HCT116 (cell line): ENCODE measurements around the gene BBIP1. TPM values are rescaled to one million over a fixed set of nuclear protein-coding genes. Genes with fewer than 3 reads are reported as not detected.

Source experiments
- ATAC-seq: fragments of 200-7000 bp; cut with Tn5 transposase; 2 replicates; pipeline ENCODE4 v1.9.1; 2020; ENCODE audit warnings: mild to moderate bottlenecking, moderate library complexity
- BruUV-seq: library from RNA; stranded (reverse); fragments of 400-500 nt; replicated peaks from 2 replicates; lab custom pipeline; 2021; lab: Mats Ljungman, UMichigan
- CTCF ChIA-PET: fragments of 300-600 bp; sonication (Branson Sonifier 250); formaldehyde crosslinking; loops from one replicate; lab custom pipeline; 2021; ENCODE audit warnings: antibody characterized with exemption; lab: Charles Lee
- POLR2A ChIA-PET: fragments of 300-600, 350-600 bp; sonication (Branson Sonifier 250); formaldehyde crosslinking; loops from one replicate; lab custom pipeline; 2021; ENCODE audit warnings: antibody characterized with exemption; lab: Charles Lee
- RAD21 ChIA-PET, 2 experiments: fragments of 300-600 bp; sonication (Branson Sonifier 250); formaldehyde crosslinking; loops; one replicate each; lab custom pipeline; 2023; ENCODE audit warnings: low total read pairs in 2 of 2; ENCODE audit not compliant: uncharacterized antibody in 2 of 2, unreplicated experiment in 2 of 2, low non-redundant PET in 1 of 2; lab: Charles Lee
- DNase-seq: peaks from one replicate; pipeline ENCODE4 v3.0.0-alpha.2; 2010; ENCODE audit warnings: low read depth, low spot score
- H2AFZ ChIP-seq: fragments of 200-600 bp; shearing (Covaris generic), sonication (generic); 2 replicates; pipeline ENCODE4 v1.6.1; 2017; ENCODE audit warnings: low read depth, mixed run types, mixed read lengths, antibody characterized with exemption, low read length; ENCODE audit not compliant: poor library complexity, severe bottlenecking
- H3K27ac ChIP-seq: 2 replicates; pipeline ENCODE4 v1.5.1; 2012; ENCODE audit warnings: low read depth, low read length
- H3K27me3 ChIP-seq: fragments of 200-600 bp; sonication (generic); 2 replicates; pipeline ENCODE4 v1.6.1; 2016; ENCODE audit warnings: mixed run types, low read length, mixed read lengths; ENCODE audit not compliant: insufficient read depth
- H3K36me3 ChIP-seq, 2 experiments: fragments of 200-500 bp in 1 of 2; fragments of 200-600 bp in 1 of 2; sonication (Bioruptor generic) in 1 of 2; sonication (generic) in 1 of 2; 2 replicates each; pipeline versions ENCODE4 v1.5.1 to v1.6.1; 2014 to 2016; ENCODE audit warnings: low read length in 2 of 2, inconsistent platforms in 1 of 2, mixed read lengths in 1 of 2, mixed run types in 1 of 2; ENCODE audit not compliant: insufficient read depth in 2 of 2, control insufficient read depth in 1 of 2
- H3K4me1 ChIP-seq, 2 experiments: fragments of 200-600 bp in 1 of 2; sonication (generic) in 1 of 2; 2 replicates each; pipeline versions ENCODE4 v1.5.1 to v1.6.1; 2012 to 2017; ENCODE audit warnings: low read length in 2 of 2, inconsistent platforms in 1 of 2, mild to moderate bottlenecking in 1 of 2, mixed read lengths in 1 of 2, mixed run types in 1 of 2, moderate library complexity in 1 of 2; ENCODE audit not compliant: insufficient read depth in 2 of 2, control insufficient read depth in 1 of 2
- H3K4me2 ChIP-seq: fragments of 200-600 bp; sonication (generic); 2 replicates; pipeline ENCODE4 v1.6.1; 2017; ENCODE audit warnings: mixed run types, low read length, mixed read lengths
- H3K4me3 ChIP-seq, 2 experiments: fragments of 200-600 bp in 1 of 2; sonication (generic) in 1 of 2; replicated peaks in 1 of 2; 2 replicates each; pipeline ENCODE4 v1.5.1; 2011 to 2016; ENCODE audit warnings: low read length in 2 of 2, control low read depth in 1 of 2, low read depth in 1 of 2, mild to moderate bottlenecking in 1 of 2, mixed read lengths in 1 of 2, mixed run types in 1 of 2
- H3K79me2 ChIP-seq: fragments of 200-600 bp; sonication (generic); 2 replicates; pipeline ENCODE4 v1.6.1; 2017; ENCODE audit warnings: mild to moderate bottlenecking, mixed run types, low read length, moderate library complexity, mixed read lengths; ENCODE audit not compliant: insufficient read depth
- H3K9ac ChIP-seq: fragments of 200-600 bp; sonication (generic); 2 replicates; pipeline ENCODE4 v1.6.1; 2016; ENCODE audit warnings: low read length, mixed read lengths
- H3K9me2 ChIP-seq: fragments of 200-600 bp; sonication (generic), shearing (Covaris generic); 2 replicates; pipeline ENCODE4 v1.6.1; 2017; ENCODE audit warnings: mixed run types, mild to moderate bottlenecking, moderate library complexity; ENCODE audit not compliant: insufficient read depth
- H3K9me3 ChIP-seq, 2 experiments: fragments of 200-500 bp in 1 of 2; fragments of 200-600 bp in 1 of 2; sonication (Bioruptor generic) in 1 of 2; sonication (generic) in 1 of 2; 2 replicates each; pipeline ENCODE4 v1.6.1; 2014 to 2017; ENCODE audit warnings: low read length in 2 of 2, mixed read lengths in 2 of 2, inconsistent platforms in 1 of 2, low read depth in 1 of 2, mild to moderate bottlenecking in 1 of 2, mixed run types in 1 of 2, moderate library complexity in 1 of 2; ENCODE audit not compliant: control insufficient read depth in 1 of 2, insufficient read depth in 1 of 2
- H4K20me1 ChIP-seq: fragments of 200-600 bp; sonication (generic), shearing (Covaris generic); 2 replicates; pipeline ENCODE4 v1.6.1; 2017; ENCODE audit warnings: mixed run types, mild to moderate bottlenecking, moderate library complexity; ENCODE audit not compliant: insufficient read depth
- ATF3 ChIP-seq: IDR thresholded peaks from 2 replicates; pipeline ENCODE4 v1.6.1; 2012
- CTCF ChIP-seq, 3 experiments: fragments of 200-600 bp in 1 of 3; sonication (generic) in 1 of 3; IDR thresholded peaks in 2 of 3; conservative IDR thresholded peaks in 1 of 3; 2 replicates each; pipeline ENCODE4 v1.5.1; 2012 to 2017; ENCODE audit warnings: low read depth in 2 of 3, low read length in 2 of 3, antibody characterized with exemption in 1 of 3, borderline replicate concordance in 1 of 3, control low read depth in 1 of 3, mild to moderate bottlenecking in 1 of 3, mixed read lengths in 1 of 3, mixed run types in 1 of 3, moderate library complexity in 1 of 3; ENCODE audit not compliant: insufficient read depth in 1 of 3
- EGR1 ChIP-seq: IDR thresholded peaks from 2 replicates; pipeline ENCODE4 v1.6.1; 2012; ENCODE audit warnings: low read depth
- ELF1 ChIP-seq: IDR thresholded peaks from 2 replicates; pipeline ENCODE4 v1.6.1; 2012; ENCODE audit warnings: low read depth, borderline replicate concordance
- EZH2phosphoT487 ChIP-seq: fragments of 200-600 bp; IDR thresholded peaks from 2 replicates; pipeline ENCODE4 v1.6.1; 2018; ENCODE audit warnings: antibody characterized with exemption, borderline replicate concordance
- FOSL1 ChIP-seq: IDR thresholded peaks from 2 replicates; pipeline ENCODE4 v1.6.1; 2012; ENCODE audit warnings: low read depth
- JUND ChIP-seq: IDR thresholded peaks from 2 replicates; pipeline ENCODE4 v1.6.1; 2012
- RAD21 ChIP-seq: IDR thresholded peaks from 2 replicates; pipeline ENCODE4 v1.6.1; 2012; ENCODE audit warnings: low read depth, mild to moderate bottlenecking
- SIN3A ChIP-seq: IDR thresholded peaks from 2 replicates; pipeline ENCODE4 v1.6.1; 2012; ENCODE audit warnings: low read depth
- SRF ChIP-seq: IDR thresholded peaks from 2 replicates; pipeline ENCODE4 v1.6.1; 2012; ENCODE audit warnings: low read depth
- TCF7L2 ChIP-seq: IDR thresholded peaks from 2 replicates; pipeline ENCODE4 v1.7.0; 2011; ENCODE audit warnings: borderline replicate concordance, inconsistent platforms; ENCODE audit not compliant: insufficient read depth, insufficient read length; ENCODE audit errors: extremely low read depth
- YY1 ChIP-seq: IDR thresholded peaks from 2 replicates; pipeline ENCODE4 v1.6.1; 2011; ENCODE audit warnings: low read length, low read depth, moderate library complexity, mild to moderate bottlenecking; ENCODE audit not compliant: insufficient replicate concordance; ENCODE audit errors: extremely low read depth
- ZBTB33 ChIP-seq: IDR thresholded peaks from 2 replicates; pipeline ENCODE4 v1.6.1; 2011; ENCODE audit warnings: mild to moderate bottlenecking, low read length, moderate library complexity; ENCODE audit not compliant: insufficient replicate concordance; ENCODE audit errors: extremely low read depth
- ZNF274 ChIP-seq: fragments of 200-500 bp; sonication (Bioruptor generic); IDR thresholded peaks from 2 replicates; pipeline ENCODE4 v1.6.1; 2014; ENCODE audit warnings: mild to moderate bottlenecking, low read depth, low read length, inconsistent platforms
- intact Hi-C: fragments of 100-400 bp; cut with micrococcal nuclease; formaldehyde crosslinking; loops from 2 replicates; pipeline ENCODE4 v1.10.0; 2022
- total RNA-seq: library from RNA; stranded (reverse); gene quantifications from one replicate; pipeline ENCODE4 v1.2.1, GENCODE V29; 2021; ENCODE audit not compliant: unreplicated experiment

Gene BBIP1
- total RNA-seq, 1 experiment from 2014 or later: 38.9 TPM

GRCh38 chr10:110963162-110963561 lies 44.2 kb upstream of the BBIP1 start (continued):
- no peak for TF ChIP-seq SRF

DNA sequence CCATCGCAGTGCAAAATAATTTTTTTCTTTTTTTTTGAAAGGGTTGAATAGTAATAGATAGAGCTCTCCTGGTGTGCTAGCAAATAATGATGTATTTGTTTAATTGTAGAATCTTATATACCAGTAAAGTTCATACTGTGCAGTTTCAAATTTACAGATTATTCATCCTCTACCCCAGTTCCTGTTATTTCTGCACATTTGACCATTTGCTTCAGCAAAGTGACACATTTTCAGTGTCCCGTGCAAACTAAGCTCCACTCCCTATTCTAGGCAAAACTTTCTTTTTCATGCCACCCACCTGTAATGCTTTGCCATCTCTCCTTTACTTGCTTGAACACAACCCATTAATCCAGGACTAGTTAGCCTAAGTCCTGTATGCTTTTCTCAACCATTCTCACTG lies 43.5 kb upstream of the BBIP1 start:
- no peak overlapping the region for H3K4me3 ChIP-seq
- no peak for TF ChIP-seq ELF1
- TF ChIP-seq ATF3: no peak
- TF ChIP-seq ZNF274: no peak
- TF ChIP-seq FOSL1: no peak
- TF ChIP-seq EGR1: no peak
- TF ChIP-seq RAD21: no peak
- no peak for TF ChIP-seq EZH2phosphoT487
- no TSS peak for BruUV-seq
- no peaks in the 10 kb centered on the region for H3K9me3 ChIP-seq
- ChIA-PET RAD21 (no interaction called here), POLR2A (no interaction called here), CTCF (no interaction called here)
- no peaks in the 10 kb centered on the region for H3K4me1 ChIP-seq
- no peak overlapping the region for H3K27ac ChIP-seq
- H2AFZ ChIP-seq: no peak overlapping the region
- no peak overlapping the region for H3K4me2 ChIP-seq
- no peaks in the 10 kb centered on the region for H3K36me3 ChIP-seq
- no peak overlapping the region for H3K9ac ChIP-seq
- no peaks in the 10 kb centered on the region for H3K9me2 ChIP-seq
- no peaks in the 10 kb centered on the region; the same call in 1 of the 2 replicates for H4K20me1 ChIP-seq
- H3K27me3 ChIP-seq: no peaks in the 10 kb centered on the region
- no peak for ATAC-seq
- H3K79me2 ChIP-seq: peaks cover 69% of the 10 kb centered on the region
- no peak for DNase-seq
- intact Hi-C loops: no loop called here

GRCh38 chr10:110960333-110960712 lies 41.3 kb upstream of the BBIP1 start:
- H3K9ac ChIP-seq: no peak overlapping the region
- no peak overlapping the region for H3K4me2 ChIP-seq
- H3K36me3 ChIP-seq: no peaks in the 10 kb centered on the region
- intact Hi-C loops: no loop called here
- H3K27ac ChIP-seq: no peak overlapping the region
- no peak for DNase-seq
- ChIA-PET CTCF (no interaction called here), POLR2A (no interaction called here), RAD21 (interaction anchor here in 1 of 2 experiments (0.6 kb wide), 1 partner anchor 15 kb away, joined by 3 read pairs; no protein-coding TSS in a partner anchor)
- H3K4me1 ChIP-seq: no peaks in the 10 kb centered on the region
- H2AFZ ChIP-seq: no peak overlapping the region
- ATAC-seq: no peak
- H3K9me2 ChIP-seq: no peaks in the 10 kb centered on the region
- H4K20me1 ChIP-seq: no peaks in the 10 kb centered on the region; the same call in 1 of the 2 replicates
- H3K4me3 ChIP-seq: no peak overlapping the region
- BruUV-seq: no TSS peak
- H3K27me3 ChIP-seq: no peaks in the 10 kb centered on the region
- no peaks in the 10 kb centered on the region for H3K9me3 ChIP-seq
- H3K79me2 ChIP-seq: peaks cover 58% of the 10 kb centered on the region
- TF ChIP-seq ATF3 (no peak), JUND (no peak), ZNF274 (no peak), CTCF (IDR thresholded peaks at IDR 0.05 in 2 of 3, conservative IDR thresholded peaks at IDR 0.05 in 1 of 3; ENCODE audit: borderline replicate concordance in 1 of 3, insufficient read depth in 1 of 3, low read depth in 2 of 3, low read length in 2 of 3) (no peak), SIN3A (no peak), TCF7L2 (no peak), YY1 (no peak), SRF (no peak), ZBTB33 (no peak), EGR1 (no peak), ELF1 (no peak)
